ENCODE results near the gene OOSP1. TPM values are rescaled to one million over a fixed set of nuclear protein-coding genes. Genes with fewer than 3 reads are reported as not detected.
"Not testable (repeated sequence)": the region's sequence is repeated elsewhere in the genome, so short reads cannot be mapped to it uniquely, and the experiment has no call there.

The OOSP1 gene, protein sequence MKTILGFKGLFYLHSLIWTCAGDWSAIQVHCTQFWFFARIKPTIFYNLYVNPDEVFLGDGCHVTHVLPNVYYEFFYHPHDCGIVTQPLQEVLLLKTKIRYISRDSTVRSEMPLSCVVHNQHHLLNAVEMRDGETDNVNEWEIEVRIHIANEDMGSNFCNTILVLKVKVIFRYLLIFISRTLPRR
- polyA plus RNA-seq (2014; cell fraction: cytosol; rRNA removed), result not detected in 2 replicates
- not detected in 2 replicates for polyA plus RNA-seq (2014; cell fraction: nucleus; rRNA removed)

DNA sequence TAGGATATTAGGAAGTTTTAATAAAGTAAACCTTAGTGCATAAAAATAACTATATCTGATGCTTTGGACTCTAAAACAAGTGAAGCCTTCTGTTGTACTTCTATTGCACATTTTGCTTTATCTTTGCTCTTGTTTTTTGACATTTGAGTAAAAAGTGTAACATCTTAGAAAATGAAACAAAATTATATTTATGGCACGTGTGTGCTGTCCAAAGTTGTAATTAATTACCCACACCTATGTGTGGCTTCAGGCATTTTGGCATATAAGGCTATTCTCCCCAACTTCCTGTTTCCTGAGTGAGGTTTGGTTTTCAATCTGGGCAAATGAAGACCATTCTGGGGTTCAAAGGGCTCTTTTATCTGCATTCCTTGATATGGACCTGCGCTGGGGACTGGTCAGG lies at the start of gene OOSP1:
Gene OOSP1 (plus strand): TSS at position 301 of the 400 bp plus-strand sequence. CDS start 23 bp downstream, at position 324.
- no peak for DNase-seq (ENCODE audit: low spot score)

DNA sequence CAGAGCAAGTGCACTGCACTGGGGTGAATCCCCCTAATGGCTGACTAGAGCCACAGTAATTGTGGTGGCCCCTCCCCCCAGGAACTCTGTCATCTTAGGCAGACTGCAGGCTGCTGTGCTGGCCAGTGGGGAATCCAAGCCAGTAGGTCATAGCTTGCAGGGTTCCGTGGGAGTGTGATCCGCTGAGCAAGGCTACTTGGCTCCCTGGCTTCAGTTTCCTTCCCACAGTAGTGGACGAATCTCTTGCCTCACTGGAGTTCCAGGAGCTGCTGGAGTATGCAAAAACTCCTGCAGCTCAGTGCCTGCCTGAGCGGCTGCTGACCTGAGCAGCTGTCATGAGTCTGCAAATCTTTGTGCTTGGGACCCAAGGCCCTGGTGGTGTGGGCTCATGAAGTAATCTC lies 46.5 kb upstream of the OOSP1 start:
- peak; percentile 17 for DNase-seq (ENCODE audit: low spot score)

DNA sequence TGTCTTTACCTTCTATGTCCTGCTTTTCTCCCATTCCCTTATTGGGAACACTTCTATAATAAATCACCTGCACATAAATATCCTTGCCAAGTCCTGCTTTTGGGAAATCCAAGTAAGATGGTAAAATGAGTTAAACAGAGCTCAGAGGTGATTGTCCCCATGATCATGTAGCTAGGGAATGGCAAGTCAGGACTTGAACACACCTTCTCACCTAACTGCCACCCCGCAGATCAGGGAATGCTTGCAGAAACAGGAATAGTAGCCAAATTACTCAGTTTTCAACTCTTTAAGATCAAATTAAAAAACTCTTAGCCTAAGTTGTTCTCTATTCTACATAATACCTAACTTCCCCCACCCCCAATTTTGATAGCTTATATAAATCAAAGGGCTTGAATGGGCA lies 43.6 kb upstream of the OOSP1 start:
- DNase-seq (ENCODE audit: low spot score), result no peak

DNA sequence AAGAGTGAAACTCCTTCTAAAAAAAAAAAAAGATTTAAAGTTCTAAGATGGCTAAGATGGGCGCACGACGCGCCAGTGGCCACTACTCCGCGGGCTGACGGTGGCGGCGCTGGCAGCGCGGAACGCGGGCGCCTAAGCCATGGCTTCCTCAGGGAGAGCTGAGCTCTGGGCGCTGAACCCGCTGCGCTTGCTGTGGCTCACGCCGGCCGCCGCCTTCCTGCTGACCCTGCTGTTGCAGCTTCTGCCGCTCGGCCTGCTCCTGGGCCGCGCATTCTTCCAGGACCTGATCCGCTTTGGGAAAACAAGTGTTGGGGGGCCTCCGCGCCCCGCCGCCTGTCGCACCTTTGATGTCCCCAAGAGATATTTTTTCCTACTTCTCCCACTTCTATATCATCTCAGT lies 40.2 kb upstream of the OOSP1 start:
- no peak for DNase-seq (ENCODE audit: low spot score)

- no peak for DNase-seq (ENCODE audit: low spot score)
These were observed 39.6 kb upstream of the OOSP1 start for GRCh38 chr11:59898650-59899049.

GRCh38 chr11:59899532-59899931 lies 38.7 kb upstream of the OOSP1 start:
- DNase-seq (ENCODE audit: low spot score), result no peak

DNA sequence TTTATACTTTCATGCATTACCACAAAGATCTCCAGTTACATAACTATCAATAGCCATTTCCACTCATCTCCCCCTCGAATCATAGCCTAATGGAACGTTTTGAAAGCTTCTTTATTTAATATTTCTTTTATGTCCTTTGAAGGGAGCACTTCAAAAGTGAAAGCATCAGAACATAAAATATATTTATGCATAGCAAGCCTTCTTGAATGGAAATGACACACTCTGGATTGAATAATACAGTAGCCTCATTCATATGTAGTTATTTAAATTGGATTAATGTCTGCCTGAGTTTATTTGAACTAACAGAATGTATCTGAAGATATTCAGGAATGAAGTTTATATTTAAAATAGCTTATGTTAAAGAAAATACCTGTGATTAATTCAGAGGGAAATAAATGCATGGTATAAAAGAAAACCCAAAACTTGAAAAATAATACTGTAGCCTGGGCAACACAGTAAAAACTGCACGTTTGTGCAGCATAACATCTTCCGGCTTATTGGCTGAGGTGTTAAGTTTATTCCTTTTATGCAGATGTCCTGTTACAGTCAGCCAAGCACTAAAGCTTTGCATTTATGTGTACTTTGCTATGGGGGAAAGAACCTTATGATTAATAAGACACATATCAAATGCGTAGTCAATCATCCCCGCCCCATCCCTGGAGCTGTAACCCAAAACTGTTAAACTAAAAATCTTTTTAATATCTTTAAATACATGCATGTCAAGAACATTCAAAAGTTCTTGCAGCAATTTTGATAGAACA lies 37.7 kb upstream of the OOSP1 start:
- DNase-seq (ENCODE audit: low spot score), result no peak

DNA sequence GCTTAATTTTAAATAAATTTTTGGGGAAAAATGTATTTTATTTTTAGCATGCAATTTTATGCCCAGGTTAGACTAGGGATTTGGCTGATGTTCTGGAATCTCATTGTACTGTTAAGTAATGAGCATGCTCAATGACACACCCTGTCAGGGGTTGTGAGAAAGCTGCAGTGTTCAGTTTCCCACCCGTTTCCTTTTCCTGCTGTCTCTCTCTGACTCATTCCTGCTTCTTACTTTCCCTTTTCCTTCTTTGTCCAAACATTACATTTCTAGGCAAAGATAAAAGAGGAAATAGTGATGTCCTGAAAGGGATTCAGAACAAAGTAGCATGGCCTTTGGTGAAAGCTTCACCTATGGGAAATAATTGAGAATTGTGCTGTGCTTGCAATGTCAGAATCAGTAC lies 36.9 kb upstream of the OOSP1 start:
- no peak for DNase-seq (ENCODE audit: low spot score)

DNA sequence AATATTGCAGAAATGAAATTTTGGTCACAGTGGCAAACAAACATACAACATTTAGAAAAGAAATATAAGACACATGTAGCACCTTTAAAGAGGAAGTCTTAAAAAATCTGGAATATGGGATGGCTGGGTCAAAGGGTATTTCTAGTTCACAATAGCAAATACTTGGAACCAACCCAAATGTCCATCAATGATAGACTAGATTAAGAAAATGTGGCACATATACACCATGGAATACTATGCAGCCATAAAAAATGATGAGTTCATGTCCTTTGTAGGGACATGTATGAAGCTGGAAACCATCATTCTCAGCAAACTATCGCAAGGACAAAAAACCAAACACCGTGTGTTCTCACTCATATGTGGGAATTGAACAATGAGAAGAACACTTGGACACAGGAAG lies 34.7 kb upstream of the OOSP1 start:
- not testable (repeated sequence) for DNase-seq (ENCODE audit: low spot score)

GRCh38 chr11:59918480-59918879 lies 19.8 kb upstream of the OOSP1 start:
- DNase-seq (ENCODE audit: low spot score), result no peak

GRCh38 chr11:59918987-59919589 lies 19.1 kb upstream of the OOSP1 start:
- DNase-seq (ENCODE audit: low spot score), result peak; percentile 23

DNA sequence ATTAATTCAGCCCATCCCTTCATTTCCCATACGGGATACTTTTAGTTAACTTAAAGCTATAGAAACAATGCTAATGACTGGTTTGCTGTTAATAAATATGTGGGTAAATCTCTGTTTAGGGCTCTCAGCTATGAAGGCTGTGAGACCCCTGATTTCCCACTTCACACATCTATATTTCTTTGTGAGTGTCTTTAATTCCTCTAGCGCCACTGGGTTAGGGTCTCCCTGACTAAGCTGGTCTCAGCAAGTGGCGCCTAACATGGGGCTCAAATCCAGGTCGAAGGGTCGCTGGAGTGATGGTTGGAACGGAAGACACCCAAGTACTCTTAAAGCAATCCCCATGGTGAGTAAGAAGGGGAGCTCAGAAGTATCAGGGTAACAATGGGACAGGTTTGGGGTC lies 14.4 kb upstream of the OOSP1 start:
- no peak for DNase-seq (ENCODE audit: low spot score)

DNA sequence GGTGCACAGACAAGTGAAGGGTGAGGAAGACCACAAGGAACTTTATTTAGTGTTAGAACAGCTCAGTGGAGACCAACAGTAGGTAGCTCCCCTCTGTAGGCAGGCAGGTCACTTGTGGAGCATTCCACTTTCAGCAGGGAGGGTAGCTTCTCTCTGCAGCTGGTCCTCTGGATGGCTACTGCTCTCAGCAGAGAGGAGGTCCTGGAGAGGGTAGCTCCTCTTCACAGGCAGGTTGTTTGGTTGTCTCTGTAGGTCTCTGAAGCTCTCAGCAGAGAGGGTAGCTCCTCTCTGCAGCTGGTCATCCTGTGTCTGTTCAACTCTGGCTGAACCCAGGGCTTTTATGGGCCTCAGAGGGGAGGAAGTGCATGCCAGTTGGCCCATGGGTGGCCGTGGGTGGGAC lies 6.5 kb upstream of the OOSP1 start:
- no peak for DNase-seq (ENCODE audit: low spot score)

DNA sequence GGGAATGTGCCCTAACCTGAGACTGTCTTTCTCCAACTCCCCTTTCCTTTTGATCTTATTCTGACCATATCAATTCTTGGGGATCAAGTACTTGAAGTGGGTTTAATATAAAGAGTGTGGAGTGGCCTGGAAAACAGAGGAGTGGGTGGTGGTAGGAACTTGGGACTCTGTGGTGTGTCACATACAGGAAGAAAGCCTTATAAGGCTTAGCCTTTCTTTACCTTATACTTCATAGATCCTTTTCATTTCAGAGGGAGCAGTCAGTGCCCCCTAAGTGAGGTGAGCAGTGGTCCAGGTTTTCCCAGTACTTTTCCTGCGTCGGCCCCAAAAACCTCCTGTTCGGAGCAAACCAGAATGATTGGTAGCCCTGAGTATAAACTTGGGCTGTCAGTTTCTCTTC lies 486 bp downstream of the OOSP1 start:
- DNase-seq (ENCODE audit: low spot score), result no peak

- DNase-seq (ENCODE audit: low spot score), result no peak
These were observed 1.2 kb downstream of the OOSP1 start for GRCh38 chr11:59939482-59939881.

GRCh38 chr11:59941091-59941490 lies 2.9 kb downstream of the OOSP1 start:
- DNase-seq (ENCODE audit: low spot score), result no peak

DNA sequence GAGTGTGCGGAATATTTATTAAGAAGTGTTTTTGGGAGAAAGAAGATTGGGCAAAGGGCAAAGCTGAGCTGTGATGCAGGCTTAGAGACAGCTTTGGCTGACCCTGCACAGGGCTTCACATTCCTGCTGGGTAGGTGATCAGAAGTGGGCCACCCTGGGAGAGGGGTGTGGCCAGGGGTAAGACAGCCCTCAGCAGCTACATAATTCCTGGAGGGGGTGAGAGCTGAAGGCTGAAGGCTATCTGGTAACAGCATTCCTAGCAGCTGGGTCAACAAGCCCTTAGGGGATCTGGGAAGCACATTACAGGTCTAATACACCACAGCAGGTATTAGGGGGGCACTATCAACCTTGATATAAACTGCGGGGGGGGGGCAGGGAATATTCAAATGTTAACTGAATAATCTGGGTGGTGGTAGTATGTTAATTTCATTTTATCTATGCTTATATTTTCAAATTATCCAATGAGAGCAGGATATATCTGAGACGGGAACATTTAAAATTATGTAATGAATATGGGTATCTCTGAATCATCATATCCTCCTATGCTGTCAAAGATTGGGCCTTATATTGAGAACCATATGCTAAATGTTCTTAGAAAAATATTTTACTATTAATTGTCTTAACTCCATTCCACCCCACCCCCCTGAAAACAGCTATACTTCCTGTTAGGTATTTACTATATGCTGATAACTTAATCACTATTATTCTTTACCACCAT lies 5.9 kb downstream of the OOSP1 start:
- DNase-seq (ENCODE audit: low spot score), result no peak

DNA sequence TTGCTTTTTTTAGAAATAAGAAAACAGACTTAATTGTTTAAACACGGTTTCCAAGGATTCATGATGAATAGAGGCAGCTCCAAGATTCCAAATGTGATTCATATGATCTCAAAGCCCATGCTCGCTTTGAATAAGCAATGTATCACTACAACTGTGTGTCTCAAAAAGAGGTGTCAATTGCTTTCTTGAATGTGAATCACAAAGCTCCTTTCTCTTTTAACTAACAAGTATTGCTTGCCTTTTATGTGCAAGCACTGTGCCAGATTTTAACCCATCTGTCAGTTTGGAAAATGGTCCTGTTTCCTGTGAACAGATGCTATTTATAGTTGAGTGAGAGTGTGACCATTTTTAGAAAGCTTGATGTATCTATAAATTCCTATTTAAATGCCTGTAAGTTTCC lies 6.5 kb downstream of the OOSP1 start:
- DNase-seq (ENCODE audit: low spot score), result no peak

DNA sequence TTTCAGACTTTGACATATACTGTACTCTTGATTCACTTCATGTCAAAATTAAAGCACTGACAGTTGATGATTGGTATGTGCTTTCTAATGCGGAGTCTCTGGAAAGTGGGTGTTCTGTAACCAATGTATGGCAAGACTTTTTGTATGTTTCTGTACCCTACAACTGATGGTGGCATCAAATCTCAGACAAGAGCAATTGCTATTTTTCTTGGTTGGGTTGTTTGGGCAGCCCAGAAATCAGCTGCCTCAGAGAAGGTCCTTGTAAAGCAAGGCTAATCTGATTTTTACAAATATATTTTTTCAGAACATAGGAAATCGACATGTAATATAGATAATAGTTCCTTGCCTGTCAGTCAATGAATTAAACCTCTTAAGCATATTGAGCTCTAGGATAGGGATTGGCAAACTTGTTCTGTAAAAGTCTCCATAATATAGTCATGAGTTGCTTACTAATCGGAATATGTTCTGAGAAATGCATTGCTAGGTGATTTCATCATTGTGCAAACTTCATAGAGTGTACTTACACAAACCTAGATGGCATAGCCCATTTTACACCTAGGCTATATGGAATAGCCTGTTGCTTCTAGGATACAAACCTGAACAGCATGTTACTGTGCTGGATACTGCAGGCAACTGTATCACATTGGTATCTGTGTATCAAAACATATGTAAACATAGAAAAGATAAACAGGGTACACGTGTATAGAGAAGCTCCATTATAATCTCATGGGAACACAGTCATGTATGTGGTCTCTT lies 15.4 kb downstream of the OOSP1 start:
- no peak for DNase-seq (ENCODE audit: low spot score)

- no peak for DNase-seq (ENCODE audit: low spot score)
These were observed 16.1 kb downstream of the OOSP1 start for GRCh38 chr11:59954219-59954847.

GRCh38 chr11:59957094-59957493 lies 18.9 kb downstream of the OOSP1 start:
- no peak for DNase-seq (ENCODE audit: low spot score)
